CD4-positive, alpha-beta T cell treated with Interleukin-6 at 100 ng/mL for 8 hours (primary cell): ENCODE results near the gene PARP9.

ENCODE experiments used
- DNase-seq: peaks from one replicate; pipeline ENCODE4 v3.0.0-alpha.2; 2020; ENCODE audit warnings: mixed read lengths, low spot score

The PARP9 gene

DNA sequence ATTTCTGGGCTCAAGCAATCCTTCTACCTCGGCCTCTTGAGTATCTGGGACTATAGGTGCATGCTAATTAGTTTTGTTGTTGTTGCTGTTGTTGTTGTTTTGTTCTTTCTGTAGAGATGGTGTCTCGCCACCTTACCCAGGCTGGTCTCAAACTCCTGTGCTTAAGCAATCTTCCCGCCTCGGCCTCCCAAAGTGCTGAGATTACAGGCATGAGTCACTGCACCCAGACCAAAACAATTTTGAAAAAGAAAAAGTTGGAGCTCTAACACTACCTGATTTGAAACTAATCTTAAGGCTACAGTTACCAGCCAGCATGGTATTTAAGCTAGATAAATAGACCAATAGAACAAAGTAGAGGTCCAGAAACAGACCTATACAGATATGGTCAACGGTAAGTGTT, 79.1 kb downstream of the PARP9 start:
- no peak for DNase-seq

DNA sequence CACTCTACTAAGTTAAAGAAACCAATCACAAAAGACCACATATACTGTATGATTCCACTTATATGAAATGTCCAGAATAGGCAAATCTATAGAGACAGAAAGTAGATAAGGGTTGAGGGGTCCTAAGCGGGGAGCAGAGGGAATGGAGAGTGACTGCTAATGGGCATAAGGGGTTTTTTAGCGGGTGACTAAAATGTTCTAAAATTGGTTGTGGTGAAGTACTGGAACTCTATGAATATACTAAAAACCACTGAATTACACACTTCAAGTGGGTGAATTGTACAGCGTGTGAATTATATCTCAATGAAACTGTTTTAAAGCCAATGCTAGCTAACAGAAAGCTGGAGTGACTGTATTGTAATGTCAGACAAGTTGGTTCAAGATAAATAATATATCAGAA, 82.7 kb downstream of the PARP9 start:
- no peak for DNase-seq
